HepG2 (cell line): Measurements from ENCODE around the gene LHX5. TPM values are rescaled to one million over a fixed set of nuclear protein-coding genes. Genes with fewer than 3 reads are reported as not detected.

Experiments
- ATAC-seq: fragments of 200-7000 bp; cut with Tn5 transposase; 3 replicates; pipeline ENCODE4 v1.9.1; 2020; ENCODE audit warnings: mild to moderate bottlenecking, moderate library complexity
- BruUV-seq: library from RNA; stranded (reverse); fragments of 400-500 nt; replicated peaks from 2 replicates; lab custom pipeline; 2021; lab: Mats Ljungman, UMichigan
- CTCF ChIA-PET: fragments of 300-600 bp; formaldehyde crosslinking; extraction: SDS; loops from one replicate; lab custom pipeline; 2021; ENCODE audit warnings: low total read pairs, inconsistent platforms, low intra/inter-chr PET ratio; lab: Yijun Ruan, JAX
- POLR2A ChIA-PET: fragments of 350-600 bp; sonication (Branson Sonifier 250); formaldehyde crosslinking; loops from one replicate; lab custom pipeline; 2020; ENCODE audit warnings: antibody characterized with exemption, inconsistent platforms; lab: Yijun Ruan, JAX
- DNase-seq: peaks from one replicate; pipeline ENCODE4 v3.0.0-alpha.2; 2015; ENCODE audit warnings: low spot score
- FAIRE-seq: peaks from 3 replicates; lab custom pipeline; 2011; peaks lifted over from hg19 to GRCh38; lab: Jason Lieb, UNC
- H2AFZ ChIP-seq: one replicate; pipeline ENCODE4 v1.6.1; 2011; ENCODE audit warnings: low read length, inconsistent platforms
- H3K27ac ChIP-seq: fragments of 300-600 bp; 3 replicates; pipeline ENCODE4 v1.8.0; 2011; ENCODE audit warnings: mixed run types, mild to moderate bottlenecking, mixed read lengths, low read length, inconsistent platforms; ENCODE audit not compliant: insufficient read depth; ENCODE audit errors: extremely low read length
- H3K27me3 ChIP-seq, 2 experiments: fragments of 200-600 bp in 1 of 2; 2 replicates in 1 of 2; 3 replicates in 1 of 2; pipeline versions ENCODE4 v1.6.0 to v1.8.0; 2011; ENCODE audit warnings: low read length in 2 of 2, mild to moderate bottlenecking in 2 of 2, moderate library complexity in 2 of 2, inconsistent platforms in 1 of 2; ENCODE audit not compliant: insufficient read depth in 2 of 2, control insufficient read depth in 1 of 2
- H3K36me3 ChIP-seq, 2 experiments: fragments of 200-600 bp in 1 of 2; replicated peaks in 1 of 2; 2 replicates in 1 of 2; 3 replicates in 1 of 2; pipeline versions ENCODE4 v1.5.1 to v1.8.0; 2011; ENCODE audit warnings: low read length in 2 of 2, inconsistent platforms in 1 of 2; ENCODE audit not compliant: insufficient read depth in 2 of 2, control insufficient read depth in 1 of 2
- H3K4me1 ChIP-seq: 2 replicates; pipeline ENCODE4 v1.5.1; 2012; ENCODE audit warnings: low read length, inconsistent platforms; ENCODE audit not compliant: insufficient read depth
- H3K4me2 ChIP-seq: 2 replicates; pipeline ENCODE4 v1.6.0; 2011; ENCODE audit warnings: low read depth, low read length, inconsistent platforms
- H3K4me3 ChIP-seq, 3 experiments: fragments of 200-600 bp in 1 of 3; sonication (generic), shearing (Covaris generic) in 1 of 3; replicated peaks in 1 of 3; 2 replicates each; pipeline ENCODE4 v1.5.1; 2011 to 2016; ENCODE audit warnings: low read length in 3 of 3, inconsistent platforms in 2 of 3, low read depth in 2 of 3, mild to moderate bottlenecking in 2 of 3, control low read depth in 1 of 3, mixed read lengths in 1 of 3; ENCODE audit not compliant: insufficient read depth in 1 of 3
- H3K79me2 ChIP-seq: one replicate; pipeline ENCODE4 v1.6.1; 2011; ENCODE audit warnings: low read length, inconsistent platforms; ENCODE audit not compliant: insufficient read depth
- H3K9ac ChIP-seq: 2 replicates; pipeline ENCODE4 v1.6.0; 2011; ENCODE audit warnings: mild to moderate bottlenecking, low read depth, low read length, inconsistent platforms; ENCODE audit not compliant: insufficient read depth
- H3K9me3 ChIP-seq: 2 replicates; pipeline ENCODE4 v1.5.1; 2012; ENCODE audit warnings: mild to moderate bottlenecking, low read length
- H4K20me1 ChIP-seq: 2 replicates; pipeline ENCODE4 v1.6.0; 2011; ENCODE audit warnings: inconsistent platforms, mild to moderate bottlenecking, low read length, moderate library complexity; ENCODE audit not compliant: insufficient read depth
- MLX ChIP-seq: IDR thresholded peaks from 2 replicates; pipeline ENCODE4 v1.6.1; 2016
- NFKB2 ChIP-seq: sonication (generic); formaldehyde crosslinking; IDR thresholded peaks from 2 replicates; pipeline ENCODE4 v1.4.0; 2020; ENCODE audit warnings: missing genetic modification reagents, borderline replicate concordance
- PREB ChIP-seq: sonication (generic); formaldehyde crosslinking; IDR thresholded peaks from 2 replicates; pipeline ENCODE4 v1.4.0; 2020; ENCODE audit warnings: missing genetic modification reagents
- RFX5 ChIP-seq: IDR thresholded peaks from 2 replicates; pipeline ENCODE4 v1.6.1; 2011; ENCODE audit warnings: low read depth, low read length, improper control_type of control experiment
- ZNF124 ChIP-seq: sonication (generic); formaldehyde crosslinking; IDR thresholded peaks from 2 replicates; pipeline ENCODE4 v1.4.0; 2020; ENCODE audit warnings: missing genetic modification reagents
- WGBS: methylation state at CpG from one replicate; pipeline ENCODE4 v1.1.6; 2017; ENCODE audit warnings: low lambda C conversion rate; 5-methylcytosine and 5-hydroxymethylcytosine counted together
- in situ Hi-C: cut with HindIII; loops from 2 replicates; pipeline ENCODE4 v1.10.0; 2017; ENCODE audit warnings: low pct_unique_long_range_greater_than_20kb; ENCODE audit not compliant: extremely low pct_ligation_motif_present
- intact Hi-C: fragments of 100-400 bp; cut with micrococcal nuclease; formaldehyde crosslinking; loops from one replicate; pipeline ENCODE4 v1.10.0; 2022; ENCODE audit not compliant: unreplicated experiment
- polyA plus RNA-seq, 8 experiments: library from polyadenylated mRNA; depleted of rRNA in 3 of 8; stranded (reverse) in 7 of 8; unstranded in 1 of 8; fragments of >200 nt; fragmentation: Illumina TruSeq in 4 of 8; extraction: Trizol in 4 of 8; gene quantifications; 2 replicates each; pipeline versions ENCODE4 v1.2.1 to v1.2.3, GENCODE V29; 2011 to 2016; ENCODE audit warnings: low read depth in 4 of 8, missing spikeins in 1 of 8, mixed read lengths in 1 of 8; ENCODE audit not compliant: insufficient read depth in 1 of 8
- total RNA-seq, 5 experiments: library from RNA; depleted of rRNA; stranded (reverse); fragments of >200 nt; fragmentation: Illumina TruSeq; extraction: Trizol; gene quantifications; 2 replicates each; pipeline ENCODE4 v1.2.3, GENCODE V29; 2016; ENCODE audit warnings: low read depth in 1 of 5

The LHX5 gene
- total and polyA plus RNA-seq, 2 of the 13 experiments (the other 11 are each of a cell fraction or from before 2014, with no cell fraction given), result not detected

DNA sequence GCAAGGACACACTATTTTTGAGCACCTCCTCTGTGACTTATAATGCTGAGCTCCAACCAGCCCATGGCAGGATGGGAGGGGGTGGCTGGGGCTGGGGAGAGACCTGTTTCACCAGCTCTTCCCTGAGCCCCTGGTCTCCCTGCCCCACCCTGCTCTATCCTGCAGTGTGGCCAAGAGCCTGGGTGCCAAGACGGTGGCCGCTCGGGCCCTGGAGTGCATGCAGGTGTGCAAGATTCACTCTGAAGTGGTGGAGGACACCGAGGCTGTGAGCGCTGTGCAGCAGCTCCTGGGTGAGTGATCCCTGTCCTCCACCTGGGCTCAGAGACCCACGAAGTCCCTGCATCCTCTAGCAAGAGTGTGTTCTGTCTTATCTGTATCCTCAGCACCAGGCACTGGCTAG, 35.1 kb downstream of the LHX5 start:
- Histone ChIP-seq H2AFZ (no peak overlapping the region), H3K27me3 (peaks cover 0 to 17% of the 10 kb centered on the region in 2 experiments; a peak in 1 of 5 replicates), H4K20me1 (no peaks in the 10 kb centered on the region), H3K4me2 (no peak overlapping the region), H3K27ac (no peak overlapping the region), H3K36me3 (no peaks in the 10 kb centered on the region), H3K4me3 (no peak overlapping the region), H3K4me1 (peaks cover 7% of the 10 kb centered on the region; the same call in 1 of the 2 replicates), H3K9ac (no peak overlapping the region), H3K79me2 (no peaks in the 10 kb centered on the region), H3K9me3 (no peaks in the 10 kb centered on the region)
- WGBS, result no CpG with 5 or more reads among the region's 6 CpGs
- intact Hi-C loops, result no loop called here
- no peak for TF ChIP-seq ZNF124
- TF ChIP-seq MLX, result no peak
- no TSS peak for BruUV-seq
- ChIA-PET POLR2A (no interaction called here), CTCF (no interaction called here)
- no peak for FAIRE-seq
- in situ Hi-C loops, result loop anchor here (10.0 kb wide), 1 partner anchor 478 kb away; no protein-coding TSS in a partner anchor
- no peak for DNase-seq
- ATAC-seq, result no peak

GRCh38 chr12:113435367-113435766, 36.3 kb downstream of the LHX5 start:
- FAIRE-seq, result no peak
- ChIA-PET CTCF (no interaction called here), POLR2A (no interaction called here)
- Histone ChIP-seq H3K9ac (no peak overlapping the region), H3K27me3 (peaks cover 0 to 5% of the 10 kb centered on the region in 2 experiments; a peak in 1 of 5 replicates), H4K20me1 (no peaks in the 10 kb centered on the region), H3K4me1 (peaks cover 7% of the 10 kb centered on the region; the same call in 1 of the 2 replicates), H3K4me2 (no peak overlapping the region), H3K36me3 (no peaks in the 10 kb centered on the region), H2AFZ (no peak overlapping the region), H3K9me3 (no peaks in the 10 kb centered on the region), H3K4me3 (no peak overlapping the region), H3K79me2 (no peaks in the 10 kb centered on the region), H3K27ac (no peak overlapping the region)
- no peak for TF ChIP-seq PREB
- no peak for TF ChIP-seq RFX5
- TF ChIP-seq NFKB2 (CRISPR knock-in tag), result no peak
- in situ Hi-C loops, result loop anchor here (10.0 kb wide), 1 partner anchor 479 kb away; no protein-coding TSS in a partner anchor
- no peak for DNase-seq
- intact Hi-C loops, result no loop called here
- 57% methylated on average over 2 of the region's 5 CpGs for WGBS
- ATAC-seq, result no peak
- BruUV-seq, result no TSS peak
